Brain microvascular endothelial cell (primary cell): ENCODE measurements around the gene YKT6.

Source experiments
- DNase-seq: peaks from one replicate; pipeline ENCODE4 v3.0.0-alpha.2; 2020
- H3K27ac ChIP-seq: fragments of 250-450 bp; sonication (Bioruptor Pico); 2 replicates; pipeline ENCODE4 v1.5.1; 2020; ENCODE audit warnings: mild to moderate bottlenecking, moderate library complexity
- H3K27me3 ChIP-seq: fragments of 250-450 bp; sonication (Bioruptor Pico); replicated peaks from 2 replicates; pipeline ENCODE4 v1.5.1; 2020; ENCODE audit warnings: mild to moderate bottlenecking
- H3K36me3 ChIP-seq: fragments of 250-450 bp; sonication (Bioruptor Pico); replicated peaks from 2 replicates; pipeline ENCODE4 v1.5.1; 2020; ENCODE audit warnings: mild to moderate bottlenecking
- H3K4me3 ChIP-seq: 2 replicates; pipeline ENCODE4 v1.5.1; 2011; ENCODE audit warnings: low read depth, mild to moderate bottlenecking, control low read depth, low read length, moderate library complexity
- in situ Hi-C: cut with HindIII; loops from 2 replicates; pipeline ENCODE4 v1.10.0; 2017; ENCODE audit warnings: low sequenced_read_pairs, low pct_ligation_motif_present
- TF ChIP-seq, protein P1 (sequence below): IDR thresholded peaks from 2 replicates; pipeline ENCODE4 v1.5.1; 2011; ENCODE audit warnings: low read depth, mild to moderate bottlenecking, moderate library complexity, low read length, control low read depth, inconsistent platforms; ENCODE audit errors: missing control alignments

The YKT6 gene

GRCh38 chr7:44237696-44238095 is 36.9 kb downstream of the YKT6 start:
- H3K27me3 ChIP-seq, result no peaks in the 10 kb centered on the region
- H3K36me3 ChIP-seq, result no peaks in the 10 kb centered on the region
- TF ChIP-seq, protein P1, sequence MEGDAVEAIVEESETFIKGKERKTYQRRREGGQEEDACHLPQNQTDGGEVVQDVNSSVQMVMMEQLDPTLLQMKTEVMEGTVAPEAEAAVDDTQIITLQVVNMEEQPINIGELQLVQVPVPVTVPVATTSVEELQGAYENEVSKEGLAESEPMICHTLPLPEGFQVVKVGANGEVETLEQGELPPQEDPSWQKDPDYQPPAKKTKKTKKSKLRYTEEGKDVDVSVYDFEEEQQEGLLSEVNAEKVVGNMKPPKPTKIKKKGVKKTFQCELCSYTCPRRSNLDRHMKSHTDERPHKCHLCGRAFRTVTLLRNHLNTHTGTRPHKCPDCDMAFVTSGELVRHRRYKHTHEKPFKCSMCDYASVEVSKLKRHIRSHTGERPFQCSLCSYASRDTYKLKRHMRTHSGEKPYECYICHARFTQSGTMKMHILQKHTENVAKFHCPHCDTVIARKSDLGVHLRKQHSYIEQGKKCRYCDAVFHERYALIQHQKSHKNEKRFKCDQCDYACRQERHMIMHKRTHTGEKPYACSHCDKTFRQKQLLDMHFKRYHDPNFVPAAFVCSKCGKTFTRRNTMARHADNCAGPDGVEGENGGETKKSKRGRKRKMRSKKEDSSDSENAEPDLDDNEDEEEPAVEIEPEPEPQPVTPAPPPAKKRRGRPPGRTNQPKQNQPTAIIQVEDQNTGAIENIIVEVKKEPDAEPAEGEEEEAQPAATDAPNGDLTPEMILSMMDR, result no peak
- H3K27ac ChIP-seq, result no peak overlapping the region
- in situ Hi-C loops, result loop anchor here (25.0 kb wide), 1 partner anchor 250 kb away; the partner anchor contains the start of gene NUDCD3
- no peak for DNase-seq
- H3K4me3 ChIP-seq, result no peak overlapping the region

DNA sequence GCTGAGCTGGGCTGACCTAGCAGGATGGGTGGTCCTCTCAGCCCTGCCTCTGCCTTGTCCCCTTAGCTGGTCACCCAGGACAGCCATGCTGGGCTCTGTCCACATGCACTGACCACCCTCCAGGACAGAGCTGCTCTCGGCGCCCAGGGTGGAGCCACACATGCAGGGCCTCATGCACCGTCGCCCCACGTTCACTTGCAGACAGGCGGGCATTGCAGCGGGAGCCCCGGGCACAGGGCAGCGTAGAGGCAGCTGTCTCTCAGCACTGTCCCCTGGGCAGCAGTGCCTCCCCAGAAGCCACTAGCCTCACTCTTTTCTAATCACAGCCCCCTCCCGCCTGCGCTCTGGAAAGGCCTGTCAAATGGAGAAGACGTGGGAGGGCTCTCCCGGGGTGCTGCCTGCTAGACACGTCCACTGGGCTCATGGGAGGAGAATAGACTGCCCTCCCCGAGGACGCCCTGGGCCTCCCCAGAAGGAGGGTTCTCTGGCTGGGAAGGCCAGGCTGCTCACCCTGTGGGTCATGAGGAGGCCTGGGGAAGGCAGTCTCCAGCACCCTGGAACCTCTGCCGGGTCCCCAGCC is 37.4 kb downstream of the YKT6 start:
- TF ChIP-seq, protein P1, result no peak
- Histone ChIP-seq H3K27me3 (no peaks in the 10 kb centered on the region), H3K27ac (no peak overlapping the region), H3K36me3 (no peaks in the 10 kb centered on the region), H3K4me3 (no peak overlapping the region)
- DNase-seq, result no peak
- in situ Hi-C loops, result loop anchor here (25.0 kb wide), 1 partner anchor 249 kb away; the partner anchor contains the start of gene NUDCD3

DNA sequence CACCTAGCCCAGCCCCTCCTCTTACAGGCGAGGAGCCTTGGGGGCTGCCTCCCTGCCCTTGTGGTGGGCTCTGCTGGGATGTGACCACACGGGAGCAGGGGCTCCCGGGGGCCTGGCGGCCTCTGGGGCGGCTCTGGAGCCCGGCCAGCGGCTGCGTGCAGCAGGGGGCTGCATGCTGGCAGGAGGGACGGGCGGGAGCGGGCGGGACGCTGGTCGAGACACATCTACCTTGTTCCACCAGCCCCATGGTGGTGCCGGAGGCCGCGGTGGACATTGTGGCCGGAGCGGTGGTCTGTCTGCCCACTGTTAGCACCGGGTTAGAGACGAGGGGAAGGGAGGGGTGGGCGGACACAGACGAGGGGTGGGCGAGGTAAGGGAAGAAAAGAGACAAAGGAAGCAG is 38.6 kb downstream of the YKT6 start:
- in situ Hi-C loops, result loop anchor here (25.0 kb wide), 1 partner anchor 248 kb away; the partner anchor contains the start of gene NUDCD3
- Histone ChIP-seq H3K27me3 (no peaks in the 10 kb centered on the region), H3K27ac (no peak overlapping the region), H3K4me3 (no peak overlapping the region), H3K36me3 (no peaks in the 10 kb centered on the region)
- TF ChIP-seq, protein P1, result no peak
- DNase-seq, result no peak

DNA sequence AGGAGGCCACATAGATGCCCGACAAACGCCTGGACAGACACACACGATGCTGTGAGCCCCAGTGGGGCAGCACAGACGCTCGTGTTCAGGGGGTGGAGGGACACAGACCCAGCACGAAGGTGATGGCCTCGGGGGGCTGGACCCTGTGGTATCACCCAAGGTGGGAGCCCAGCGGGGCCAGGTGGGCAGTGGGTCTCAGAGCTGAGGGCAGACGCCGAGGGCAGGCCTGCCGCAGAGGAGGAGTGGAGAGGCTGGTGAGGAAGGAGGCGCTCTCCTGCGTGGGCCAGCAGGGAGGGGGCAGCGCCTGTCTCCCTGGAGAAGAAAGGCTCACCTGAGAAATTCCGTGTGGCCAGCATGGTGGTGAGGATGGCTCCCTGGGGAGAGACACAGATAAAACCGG is 39.6 kb downstream of the YKT6 start:
- no peak overlapping the region for H3K4me3 ChIP-seq
- TF ChIP-seq, protein P1, result no peak
- no peaks in the 10 kb centered on the region for H3K36me3 ChIP-seq
- no peaks in the 10 kb centered on the region for H3K27me3 ChIP-seq
- DNase-seq, result no peak
- in situ Hi-C loops, result loop anchor here (25.0 kb wide), 1 partner anchor 247 kb away; the partner anchor contains the start of gene NUDCD3
- H3K27ac ChIP-seq, result no peak overlapping the region

DNA sequence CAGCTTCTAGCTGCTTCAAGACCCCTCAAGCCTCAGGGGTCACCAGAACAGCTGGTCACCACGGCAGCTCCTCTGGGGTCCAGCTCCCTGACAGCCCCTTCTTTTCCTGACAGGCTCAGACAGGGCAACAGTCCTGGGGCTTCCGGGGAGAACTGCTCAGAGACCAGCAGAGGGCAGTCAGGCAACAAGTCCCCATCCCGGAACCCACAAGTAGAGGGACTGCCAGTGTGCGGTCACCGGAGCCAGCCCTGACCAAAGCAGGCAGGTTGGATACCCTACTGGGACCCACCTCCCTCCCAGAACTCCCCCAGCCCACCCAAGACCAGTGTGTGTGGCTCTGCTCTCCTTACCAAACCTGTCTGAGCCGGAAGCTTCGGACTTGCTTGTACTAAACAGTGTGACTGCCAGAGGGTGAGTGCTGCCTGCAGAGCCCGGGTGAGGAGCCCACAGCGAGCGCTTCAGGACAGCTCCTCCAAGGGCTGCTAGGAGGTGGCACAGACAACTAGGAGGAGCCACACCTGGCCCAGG is 40.3 kb downstream of the YKT6 start:
- in situ Hi-C loops, result loop anchor here (25.0 kb wide), 1 partner anchor 246 kb away; the partner anchor contains the start of gene NUDCD3
- peak; percentile 72 for DNase-seq
- Histone ChIP-seq H3K4me3 (no peak overlapping the region), H3K27ac (no peak overlapping the region), H3K27me3 (no peaks in the 10 kb centered on the region), H3K36me3 (no peaks in the 10 kb centered on the region)
- TF ChIP-seq, protein P1, result peak; percentile 90
